HepG2 (cell line): Measurements from ENCODE around the gene PPP1R9B. TPM values are rescaled to one million over a fixed set of nuclear protein-coding genes. Genes with fewer than 3 reads are reported as not detected.
A peak's percentile ranks its signal among the peaks of the same experiment; 100 is the strongest.

Source experiments
- BHLHE40 ChIP-seq: IDR thresholded peaks from 2 replicates; pipeline ENCODE4 v1.6.1; 2011; ENCODE audit warnings: low read length, improper control_type of control experiment
- BRF2 ChIP-seq: sonication (generic); formaldehyde crosslinking; IDR thresholded peaks from 2 replicates; pipeline ENCODE4 v1.8.1; 2022; ENCODE audit warnings: mild to moderate bottlenecking, missing genetic modification reagents
- CHCHD3 ChIP-seq: sonication (generic); formaldehyde crosslinking; IDR thresholded peaks from 2 replicates; pipeline ENCODE4 v1.8.0; 2022; ENCODE audit warnings: mild to moderate bottlenecking, missing genetic modification reagents, moderate library complexity
- FIP1L1 ChIP-seq: fragments of 200-400 bp; formaldehyde crosslinking; IDR thresholded peaks from 2 replicates; pipeline ENCODE4 v1.6.1; 2018; ENCODE audit warnings: low read depth, mild to moderate bottlenecking, low read length, moderate library complexity, borderline replicate concordance; ENCODE audit not compliant: insufficient read depth
- HOXA7 ChIP-seq: sonication (generic); formaldehyde crosslinking; IDR thresholded peaks from 2 replicates; pipeline ENCODE4 v1.8.1; 2022; ENCODE audit warnings: mild to moderate bottlenecking, missing genetic modification reagents, moderate library complexity
- NRL ChIP-seq: sonication (generic); formaldehyde crosslinking; IDR thresholded peaks from 2 replicates; pipeline ENCODE4 v1.5.0; 2020; ENCODE audit warnings: missing genetic modification reagents, mild to moderate bottlenecking, moderate library complexity, borderline replicate concordance
- ONECUT2 ChIP-seq: sonication (generic); formaldehyde crosslinking; IDR thresholded peaks from 2 replicates; pipeline ENCODE4 v1.4.0; 2020; ENCODE audit warnings: missing genetic modification reagents
- REPIN1 ChIP-seq: sonication (generic); formaldehyde crosslinking; IDR thresholded peaks from 2 replicates; pipeline ENCODE4 v1.8.0; 2022; ENCODE audit warnings: missing genetic modification reagents, low read depth, mild to moderate bottlenecking, borderline replicate concordance
- REST ChIP-seq, 2 experiments: IDR thresholded peaks; 2 replicates each; pipeline ENCODE4 v1.6.1; 2011 to 2012; ENCODE audit warnings: low read length in 2 of 2, borderline replicate concordance in 1 of 2, low read depth in 1 of 2, mild to moderate bottlenecking in 1 of 2, moderate library complexity in 1 of 2
- SPEN ChIP-seq: sonication (generic); formaldehyde crosslinking; IDR thresholded peaks from 2 replicates; pipeline ENCODE4 v1.5.1; 2020; ENCODE audit warnings: low read depth, mild to moderate bottlenecking, missing genetic modification reagents
- STAG1 ChIP-seq: sonication (generic); formaldehyde crosslinking; IDR thresholded peaks from 2 replicates; pipeline ENCODE4 v1.4.0; 2020; ENCODE audit warnings: missing genetic modification reagents
- ZFP41 ChIP-seq: sonication (generic); formaldehyde crosslinking; IDR thresholded peaks from 2 replicates; pipeline ENCODE4 v1.4.0; 2020; ENCODE audit warnings: mild to moderate bottlenecking, missing genetic modification reagents, borderline replicate concordance
- ZMAT5 ChIP-seq: sonication (generic); formaldehyde crosslinking; IDR thresholded peaks from 2 replicates; pipeline ENCODE4 v1.5.0; 2020; ENCODE audit warnings: mild to moderate bottlenecking, low read depth, missing genetic modification reagents, borderline replicate concordance
- ZNF207 ChIP-seq: fragments of 450-650 bp; IDR thresholded peaks from 2 replicates; pipeline ENCODE4 v1.6.1; 2016; ENCODE audit warnings: antibody characterized with exemption, borderline replicate concordance
- ZNF235 ChIP-seq: sonication (generic); formaldehyde crosslinking; IDR thresholded peaks from 2 replicates; pipeline ENCODE4 v1.8.1; 2023; ENCODE audit warnings: mild to moderate bottlenecking, missing genetic modification reagents, borderline replicate concordance
- ZNF317 ChIP-seq: sonication (generic); formaldehyde crosslinking; IDR thresholded peaks from 2 replicates; pipeline ENCODE4 v1.5.0; 2020; ENCODE audit warnings: mild to moderate bottlenecking, missing genetic modification reagents
- ZNF549 ChIP-seq: sonication (generic); formaldehyde crosslinking; IDR thresholded peaks from 2 replicates; pipeline ENCODE4 v1.5.0; 2020; ENCODE audit warnings: missing genetic modification reagents
- ZNF569 ChIP-seq: sonication (generic); formaldehyde crosslinking; IDR thresholded peaks from 2 replicates; pipeline ENCODE4 v1.5.0; 2020; ENCODE audit warnings: mild to moderate bottlenecking, missing genetic modification reagents, moderate library complexity, borderline replicate concordance
- ZNF616 ChIP-seq: sonication (generic); formaldehyde crosslinking; IDR thresholded peaks from 2 replicates; pipeline ENCODE4 v1.5.0; 2020; ENCODE audit warnings: low read depth, mild to moderate bottlenecking, missing genetic modification reagents
- polyA plus RNA-seq, 8 experiments: library from polyadenylated mRNA; depleted of rRNA in 3 of 8; stranded (reverse) in 7 of 8; unstranded in 1 of 8; fragments of >200 nt; fragmentation: Illumina TruSeq in 4 of 8; extraction: Trizol in 4 of 8; gene quantifications; 2 replicates each; pipeline versions ENCODE4 v1.2.1 to v1.2.3, GENCODE V29; 2011 to 2016; ENCODE audit warnings: low read depth in 4 of 8, missing spikeins in 1 of 8, mixed read lengths in 1 of 8; ENCODE audit not compliant: insufficient read depth in 1 of 8
- total RNA-seq, 5 experiments: library from RNA; depleted of rRNA; stranded (reverse); fragments of >200 nt; fragmentation: Illumina TruSeq; extraction: Trizol; gene quantifications; 2 replicates each; pipeline ENCODE4 v1.2.3, GENCODE V29; 2016; ENCODE audit warnings: low read depth in 1 of 5

PPP1R9B gene
- total and polyA plus RNA-seq, 2 of the 13 experiments (the other 11 are each of a cell fraction or from before 2014, with no cell fraction given), result 9.4 to 15.8 TPM

GRCh38 chr17:50149417-50150353 is 792 bp downstream of the PPP1R9B start (continued):
- no peak for TF ChIP-seq REST (IDR thresholded peaks at IDR 0.05; ENCODE audit: borderline replicate concordance in 1 of 2, low read depth in 1 of 2, low read length in 2 of 2)
- peak; percentile 81; the same call in 1 of the 2 replicates for TF ChIP-seq BRF2 (CRISPR knock-in tag)
- TF ChIP-seq FIP1L1, result no peak
- TF ChIP-seq ONECUT2, result no peak
- TF ChIP-seq ZNF569 (CRISPR knock-in tag), result no peak
- peak; percentile 78; the same call in 1 of the 2 replicates for TF ChIP-seq CHCHD3 (CRISPR knock-in tag)
- no peak for TF ChIP-seq HOXA7 (CRISPR knock-in tag)
- no peak for TF ChIP-seq ZNF549
- TF ChIP-seq ZNF317 (CRISPR knock-in tag), result no peak
- peak; percentile 15; the same call in 1 of the 2 replicates for TF ChIP-seq REPIN1
- TF ChIP-seq ZMAT5 (CRISPR knock-in tag), result no peak
- no peak for TF ChIP-seq ZNF207
- TF ChIP-seq NRL (CRISPR knock-in tag), result no peak; the same call in 1 of the 2 replicates
- 0 out of 2 replicates have a peak, but pooled peaks have one; percentile 88 for TF ChIP-seq ZNF235 (CRISPR knock-in tag)
- 0 out of 2 replicates have a peak, but pooled peaks have one; percentile 19 for TF ChIP-seq ZNF616 (CRISPR knock-in tag)
- TF ChIP-seq ZFP41, result no peak
- TF ChIP-seq BHLHE40, result no peak
- TF ChIP-seq STAG1 (CRISPR knock-in tag), result no peak
- peak; percentile 77 for TF ChIP-seq SPEN (CRISPR knock-in tag)
